Esophagus muscularis mucosa (tissue), 3 donors: ENCODE results near the gene KRTAP4-7.
"Not testable (repeated sequence)": the region's sequence is repeated elsewhere in the genome, so short reads cannot be mapped to it uniquely, and the experiment has no call there.

Experiments
- CTCF ChIP-seq, 3 experiments: fragments of 200-600 bp in 2 of 3; fragments of 450-650 bp in 1 of 3; sonication (generic) in 2 of 3; IDR thresholded peaks; one replicate each; pipeline ENCODE4 v1.5.1; 2017 to 2019; ENCODE audit warnings: antibody characterized with exemption in 3 of 3, mild to moderate bottlenecking in 2 of 3, moderate library complexity in 1 of 3
- POLR2A ChIP-seq: fragments of 450-650 bp; IDR thresholded peaks from one replicate; pipeline ENCODE4 v1.6.1; 2017; ENCODE audit warnings: antibody characterized with exemption, moderate library complexity, mild to moderate bottlenecking, low read depth
- POLR2AphosphoS5 ChIP-seq, 2 donors: sonication (generic); formaldehyde crosslinking; IDR thresholded peaks; one replicate each; pipeline ENCODE4 v1.6.1; 2017; ENCODE audit warnings: antibody characterized with exemption in 2 of 2

DNA sequence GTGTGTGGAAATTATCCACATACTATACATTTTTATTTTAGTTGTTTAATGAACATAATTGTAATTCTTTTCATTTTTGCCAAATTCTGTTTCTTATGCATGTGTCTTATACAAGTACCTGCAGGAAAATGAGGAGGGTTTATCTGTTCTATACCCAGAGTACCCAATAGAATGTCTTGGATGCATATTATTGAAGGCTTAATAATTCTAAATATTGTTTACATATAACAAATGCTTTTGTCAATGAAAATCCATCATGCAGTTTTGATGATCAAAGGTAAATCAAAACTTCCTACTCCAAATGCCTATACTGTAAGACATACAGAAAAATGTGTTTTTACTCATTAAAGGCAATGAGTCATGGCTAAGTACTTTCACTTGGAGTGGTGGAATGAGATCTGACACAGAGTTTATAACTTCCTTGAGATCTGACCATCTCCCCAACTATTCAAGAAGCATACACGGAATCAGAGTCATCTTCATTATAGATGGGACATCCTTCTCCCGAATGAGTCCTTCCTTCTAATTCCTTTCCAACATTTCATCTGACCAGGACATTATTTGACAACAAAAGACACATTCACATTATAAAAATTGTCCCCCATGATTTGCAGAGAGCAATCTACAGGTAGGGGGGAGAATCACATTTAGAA lies 20.6 kb downstream of the KRTAP4-7 start:
- TF ChIP-seq CTCF (IDR thresholded peaks at IDR 0.05); POLR2AphosphoS5 (IDR thresholded peaks at IDR 0.05); POLR2A: not testable (repeated sequence)
